Peyer's patch (tissue), 4 donors: Measurements from ENCODE around the gene CAP2.

Source experiments
- CTCF ChIP-seq, 6 experiments: fragments of 450-650 bp in 4 of 6; fragments of 200-600 bp in 2 of 6; sonication (generic) in 1 of 6; IDR thresholded peaks; one replicate each; pipeline ENCODE4 v1.5.1; 2017 to 2019; ENCODE audit warnings: antibody characterized with exemption in 6 of 6, mild to moderate bottlenecking in 3 of 6, moderate library complexity in 1 of 6
- POLR2A ChIP-seq, 2 donors: fragments of 450-650 bp; IDR thresholded peaks; one replicate each; pipeline ENCODE4 v1.5.1; 2017; ENCODE audit warnings: antibody characterized with exemption in 2 of 2, mild to moderate bottlenecking in 2 of 2, moderate library complexity in 2 of 2

GRCh38 chr6:17497535-17498095, 104.2 kb downstream of the CAP2 start:
- no peak for TF ChIP-seq CTCF (IDR thresholded peaks at IDR 0.05)
- no peak for TF ChIP-seq POLR2A (IDR thresholded peaks at IDR 0.05)
